Stimulated activated naive CD4-positive, alpha-beta T cell (primary cell): ENCODE measurements around the gene ZMYND8.
"Not testable (repeated sequence)": the region's sequence is repeated elsewhere in the genome, so short reads cannot be mapped to it uniquely, and the experiment has no call there.

Experiments used
- DNase-seq, 6 experiments: peaks; one replicate each; lab custom pipeline; 2025; lab: John Stamatoyannopoulos, UW

ZMYND8 gene

GRCh38 chr20:47202733-47203667 lies 153.5 kb downstream of the ZMYND8 start:
- no peak for DNase-seq

GRCh38 chr20:47201074-47201730 lies 155.3 kb downstream of the ZMYND8 start:
- peak in 2 of 6 experiments; percentile 9 to 12 for DNase-seq

GRCh38 chr20:47198996-47199552 lies 157.4 kb downstream of the ZMYND8 start:
- no peak for DNase-seq

- DNase-seq, result no peak
These were observed 158.2 kb downstream of the ZMYND8 start for GRCh38 chr20:47198254-47198671.

- DNase-seq, result peak; percentile 8 to 68 (median 52)
These were observed 160.1 kb downstream of the ZMYND8 start for GRCh38 chr20:47196091-47197081.

GRCh38 chr20:47195573-47195972 lies 160.9 kb downstream of the ZMYND8 start:
- no peak for DNase-seq

- DNase-seq, result no peak
These were observed 164.5 kb downstream of the ZMYND8 start for GRCh38 chr20:47191956-47192355.

GRCh38 chr20:47191074-47191673 lies 165.3 kb downstream of the ZMYND8 start:
- DNase-seq, result no peak

- no peak for DNase-seq
These were observed 167.4 kb downstream of the ZMYND8 start for GRCh38 chr20:47189060-47189459.

GRCh38 chr20:47188540-47188939 lies 168.0 kb downstream of the ZMYND8 start:
- DNase-seq, result peak in 3 of 6 experiments; percentile 9 to 41 (median 23)

GRCh38 chr20:47187450-47188195 lies 168.9 kb downstream of the ZMYND8 start:
- peak in 2 of 6 experiments; percentile 3 to 16 for DNase-seq

GRCh38 chr20:47183367-47183766 lies 173.1 kb downstream of the ZMYND8 start:
- no peak for DNase-seq

GRCh38 chr20:47181056-47181862 lies 175.2 kb downstream of the ZMYND8 start:
- no peak for DNase-seq

GRCh38 chr20:47179267-47179666 lies 177.2 kb downstream of the ZMYND8 start:
- no peak for DNase-seq

GRCh38 chr20:47178851-47179250 lies 177.6 kb downstream of the ZMYND8 start:
- DNase-seq, result no peak

- no peak for DNase-seq
These were observed 178.2 kb downstream of the ZMYND8 start for GRCh38 chr20:47178277-47178676.

GRCh38 chr20:47176217-47176616 lies 180.3 kb downstream of the ZMYND8 start:
- not testable (repeated sequence) for DNase-seq

GRCh38 chr20:47175493-47175892 lies 181.0 kb downstream of the ZMYND8 start:
- no peak for DNase-seq

GRCh38 chr20:47174456-47175243 lies 181.8 kb downstream of the ZMYND8 start:
- DNase-seq, result no peak
